GM18505 (cell line): ENCODE data around the gene HOXC12.

Experiments used
- ATAC-seq: cut with Tn5 transposase; IDR thresholded peaks from one replicate; pipeline ENCODE4 v1.9.1; 2021; ENCODE audit not compliant: unreplicated experiment
- POLR2A ChIP-seq: IDR thresholded peaks from 4 replicates; pipeline ENCODE4 v1.6.1; 2011; ENCODE audit warnings: borderline replicate concordance; ENCODE audit not compliant: insufficient read depth, insufficient read length; ENCODE audit errors: extremely low read depth

Gene HOXC12

GRCh38 chr12:53975064-53975471, 20.4 kb downstream of the HOXC12 start:
- TF ChIP-seq POLR2A = no peak
- ATAC-seq = no peak

- no peak for ATAC-seq
- no peak for TF ChIP-seq POLR2A
These were observed 20.9 kb downstream of the HOXC12 start for GRCh38 chr12:53975479-53976152.

GRCh38 chr12:53976172-53976822, 21.6 kb downstream of the HOXC12 start:
- ATAC-seq = no peak
- no peak for TF ChIP-seq POLR2A

- no peak for ATAC-seq
- TF ChIP-seq POLR2A = no peak
These were observed 22.3 kb downstream of the HOXC12 start for GRCh38 chr12:53976823-53977595.

- ATAC-seq = no peak
- TF ChIP-seq POLR2A = no peak
These were observed 23.1 kb downstream of the HOXC12 start for GRCh38 chr12:53977596-53978445.

GRCh38 chr12:53978477-53979356, 24.0 kb downstream of the HOXC12 start:
- no peak for ATAC-seq
- no peak for TF ChIP-seq POLR2A

- no peak for ATAC-seq
- TF ChIP-seq POLR2A = no peak
These were observed 25.6 kb downstream of the HOXC12 start for GRCh38 chr12:53980104-53980801.

GRCh38 chr12:53980802-53981496, 26.2 kb downstream of the HOXC12 start:
- TF ChIP-seq POLR2A = no peak
- no peak for ATAC-seq

GRCh38 chr12:53981634-53982565, 27.2 kb downstream of the HOXC12 start:
- TF ChIP-seq POLR2A = no peak
- ATAC-seq = no peak

GRCh38 chr12:53982648-53983567, 28.2 kb downstream of the HOXC12 start:
- ATAC-seq = no peak
- TF ChIP-seq POLR2A = no peak

GRCh38 chr12:53983568-53983949, 28.9 kb downstream of the HOXC12 start:
- no peak for ATAC-seq
- no peak for TF ChIP-seq POLR2A
